Measurements from ENCODE around the gene PRPF31. TPM values are rescaled to one million over a fixed set of nuclear protein-coding genes. Genes with fewer than 3 reads are reported as not detected.

Gene PRPF31
- total and polyA plus RNA-seq, 9 of the 15 experiments (the other 6 are each of a cell fraction or from before 2014, with no cell fraction given) = 5.8 to 92.2 (median 69.2) TPM

DNA sequence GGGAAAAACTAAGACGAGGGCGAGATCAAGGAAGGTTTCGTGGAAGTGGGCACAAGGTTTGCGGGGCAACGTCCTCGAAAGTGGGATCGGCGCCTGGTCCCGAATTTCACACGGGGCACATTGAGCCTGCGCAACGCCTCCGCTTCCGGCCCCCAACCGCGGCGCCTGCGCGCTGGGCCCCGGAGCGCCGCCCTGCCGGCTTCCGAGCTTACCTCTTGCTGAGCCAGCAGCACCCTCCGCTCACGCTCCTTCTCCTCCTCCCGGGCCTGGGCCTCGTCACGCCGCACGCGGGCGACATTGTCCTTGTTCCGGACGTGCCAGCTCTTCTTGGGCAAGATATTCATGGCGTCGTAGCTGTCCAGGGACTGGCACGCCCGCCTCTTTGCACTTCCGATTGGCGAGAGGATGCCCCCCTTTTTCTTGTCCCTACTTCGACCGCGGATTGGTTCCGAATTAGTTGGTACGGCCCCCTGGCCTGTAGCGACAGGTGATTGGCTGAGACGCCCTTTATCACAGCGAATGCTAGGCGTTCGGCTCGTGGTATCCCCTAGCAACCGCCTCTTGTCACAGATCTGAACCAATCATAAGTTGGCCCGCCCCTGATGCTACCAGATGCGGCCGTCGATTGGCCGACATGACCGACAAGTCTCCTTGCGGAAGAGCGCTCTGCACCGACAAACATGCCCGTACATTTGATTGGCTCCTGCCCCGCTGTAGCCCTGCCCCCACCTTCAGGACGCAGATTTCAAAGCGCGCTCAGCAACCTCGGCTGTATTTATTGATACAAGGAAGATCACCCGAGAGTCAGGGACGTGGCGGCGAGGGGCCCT is 44.0 kb downstream of the PRPF31 start, which contains the start of gene LENG1 (continued):
- no peak for TF ChIP-seq DDX20 (tag; IDR thresholded peaks at IDR 0.05; ENCODE audit: low read depth)
- TF ChIP-seq HNRNPK (IDR thresholded peaks at IDR 0.05; ENCODE audit: low read depth, low read length, poor library complexity, severe bottlenecking) = no peak
- TF ChIP-seq, protein P1, sequence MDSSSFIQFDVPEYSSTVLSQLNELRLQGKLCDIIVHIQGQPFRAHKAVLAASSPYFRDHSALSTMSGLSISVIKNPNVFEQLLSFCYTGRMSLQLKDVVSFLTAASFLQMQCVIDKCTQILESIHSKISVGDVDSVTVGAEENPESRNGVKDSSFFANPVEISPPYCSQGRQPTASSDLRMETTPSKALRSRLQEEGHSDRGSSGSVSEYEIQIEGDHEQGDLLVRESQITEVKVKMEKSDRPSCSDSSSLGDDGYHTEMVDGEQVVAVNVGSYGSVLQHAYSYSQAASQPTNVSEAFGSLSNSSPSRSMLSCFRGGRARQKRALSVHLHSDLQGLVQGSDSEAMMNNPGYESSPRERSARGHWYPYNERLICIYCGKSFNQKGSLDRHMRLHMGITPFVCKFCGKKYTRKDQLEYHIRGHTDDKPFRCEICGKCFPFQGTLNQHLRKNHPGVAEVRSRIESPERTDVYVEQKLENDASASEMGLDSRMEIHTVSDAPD (CRISPR knock-in tag; IDR thresholded peaks at IDR 0.05) = no peak
- TF ChIP-seq, protein P2, sequence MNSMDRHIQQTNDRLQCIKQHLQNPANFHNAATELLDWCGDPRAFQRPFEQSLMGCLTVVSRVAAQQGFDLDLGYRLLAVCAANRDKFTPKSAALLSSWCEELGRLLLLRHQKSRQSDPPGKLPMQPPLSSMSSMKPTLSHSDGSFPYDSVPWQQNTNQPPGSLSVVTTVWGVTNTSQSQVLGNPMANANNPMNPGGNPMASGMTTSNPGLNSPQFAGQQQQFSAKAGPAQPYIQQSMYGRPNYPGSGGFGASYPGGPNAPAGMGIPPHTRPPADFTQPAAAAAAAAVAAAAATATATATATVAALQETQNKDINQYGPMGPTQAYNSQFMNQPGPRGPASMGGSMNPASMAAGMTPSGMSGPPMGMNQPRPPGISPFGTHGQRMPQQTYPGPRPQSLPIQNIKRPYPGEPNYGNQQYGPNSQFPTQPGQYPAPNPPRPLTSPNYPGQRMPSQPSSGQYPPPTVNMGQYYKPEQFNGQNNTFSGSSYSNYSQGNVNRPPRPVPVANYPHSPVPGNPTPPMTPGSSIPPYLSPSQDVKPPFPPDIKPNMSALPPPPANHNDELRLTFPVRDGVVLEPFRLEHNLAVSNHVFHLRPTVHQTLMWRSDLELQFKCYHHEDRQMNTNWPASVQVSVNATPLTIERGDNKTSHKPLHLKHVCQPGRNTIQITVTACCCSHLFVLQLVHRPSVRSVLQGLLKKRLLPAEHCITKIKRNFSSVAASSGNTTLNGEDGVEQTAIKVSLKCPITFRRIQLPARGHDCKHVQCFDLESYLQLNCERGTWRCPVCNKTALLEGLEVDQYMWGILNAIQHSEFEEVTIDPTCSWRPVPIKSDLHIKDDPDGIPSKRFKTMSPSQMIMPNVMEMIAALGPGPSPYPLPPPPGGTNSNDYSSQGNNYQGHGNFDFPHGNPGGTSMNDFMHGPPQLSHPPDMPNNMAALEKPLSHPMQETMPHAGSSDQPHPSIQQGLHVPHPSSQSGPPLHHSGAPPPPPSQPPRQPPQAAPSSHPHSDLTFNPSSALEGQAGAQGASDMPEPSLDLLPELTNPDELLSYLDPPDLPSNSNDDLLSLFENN (IDR thresholded peaks at IDR 0.05; ENCODE audit: low read depth in 2 of 2, low read length in 2 of 2) = no peak; a peak in 1 of 4 replicates
- no peak for TF ChIP-seq RBM39 (optimal IDR thresholded peaks at IDR 0.05; ENCODE audit: low read depth, low read length)
- TF ChIP-seq, protein P3, sequence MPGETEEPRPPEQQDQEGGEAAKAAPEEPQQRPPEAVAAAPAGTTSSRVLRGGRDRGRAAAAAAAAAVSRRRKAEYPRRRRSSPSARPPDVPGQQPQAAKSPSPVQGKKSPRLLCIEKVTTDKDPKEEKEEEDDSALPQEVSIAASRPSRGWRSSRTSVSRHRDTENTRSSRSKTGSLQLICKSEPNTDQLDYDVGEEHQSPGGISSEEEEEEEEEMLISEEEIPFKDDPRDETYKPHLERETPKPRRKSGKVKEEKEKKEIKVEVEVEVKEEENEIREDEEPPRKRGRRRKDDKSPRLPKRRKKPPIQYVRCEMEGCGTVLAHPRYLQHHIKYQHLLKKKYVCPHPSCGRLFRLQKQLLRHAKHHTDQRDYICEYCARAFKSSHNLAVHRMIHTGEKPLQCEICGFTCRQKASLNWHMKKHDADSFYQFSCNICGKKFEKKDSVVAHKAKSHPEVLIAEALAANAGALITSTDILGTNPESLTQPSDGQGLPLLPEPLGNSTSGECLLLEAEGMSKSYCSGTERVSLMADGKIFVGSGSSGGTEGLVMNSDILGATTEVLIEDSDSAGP (CRISPR knock-in tag; IDR thresholded peaks at IDR 0.05) = no peak
- no peak for TF ChIP-seq SRSF1 (IDR thresholded peaks at IDR 0.05; ENCODE audit: low read depth, low read length)
- no peak for TF ChIP-seq PPARD (CRISPR knock-in tag; IDR thresholded peaks at IDR 0.05)
- TF ChIP-seq KAT8 (IDR thresholded peaks at IDR 0.05; ENCODE audit: low read depth) = no peak
- peak; percentile 98 for TF ChIP-seq ASH1L (IDR thresholded peaks at IDR 0.05; ENCODE audit: borderline replicate concordance, low read depth, partially characterized antibody)
- no peak for TF ChIP-seq XRCC3 (IDR thresholded peaks at IDR 0.05)
- TF ChIP-seq, protein P4, sequence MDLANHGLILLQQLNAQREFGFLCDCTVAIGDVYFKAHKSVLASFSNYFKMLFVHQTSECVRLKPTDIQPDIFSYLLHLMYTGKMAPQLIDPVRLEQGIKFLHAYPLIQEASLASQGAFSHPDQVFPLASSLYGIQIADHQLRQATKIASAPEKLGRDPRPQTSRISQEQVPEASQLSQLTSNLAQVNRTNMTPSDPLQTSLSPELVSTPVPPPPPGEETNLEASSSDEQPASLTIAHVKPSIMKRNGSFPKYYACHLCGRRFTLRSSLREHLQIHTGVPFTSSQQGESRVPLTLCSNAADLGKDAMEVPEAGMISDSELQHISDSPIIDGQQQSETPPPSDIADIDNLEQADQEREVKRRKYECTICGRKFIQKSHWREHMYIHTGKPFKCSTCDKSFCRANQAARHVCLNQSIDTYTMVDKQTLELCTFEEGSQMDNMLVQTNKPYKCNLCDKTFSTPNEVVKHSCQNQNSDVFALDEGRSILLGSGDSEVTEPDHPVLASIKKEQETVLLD (IDR thresholded peaks at IDR 0.05) = peak; percentile 71; the same call in 1 of the 2 replicates
- TF ChIP-seq ZNF140 (CRISPR knock-in tag; IDR thresholded peaks at IDR 0.05) = no peak
- no peak for TF ChIP-seq RFX7 (CRISPR knock-in tag; IDR thresholded peaks at IDR 0.05)
- TF ChIP-seq HDAC1 (IDR thresholded peaks at IDR 0.05) = peak in 1 of 2 experiments; percentile 69; a peak in 2 of 4 replicates
- TF ChIP-seq HDAC8 (tag; IDR thresholded peaks at IDR 0.05) = no peak
- no peak for TF ChIP-seq ZSCAN29 (IDR thresholded peaks at IDR 0.05)
- TF ChIP-seq, protein P5, sequence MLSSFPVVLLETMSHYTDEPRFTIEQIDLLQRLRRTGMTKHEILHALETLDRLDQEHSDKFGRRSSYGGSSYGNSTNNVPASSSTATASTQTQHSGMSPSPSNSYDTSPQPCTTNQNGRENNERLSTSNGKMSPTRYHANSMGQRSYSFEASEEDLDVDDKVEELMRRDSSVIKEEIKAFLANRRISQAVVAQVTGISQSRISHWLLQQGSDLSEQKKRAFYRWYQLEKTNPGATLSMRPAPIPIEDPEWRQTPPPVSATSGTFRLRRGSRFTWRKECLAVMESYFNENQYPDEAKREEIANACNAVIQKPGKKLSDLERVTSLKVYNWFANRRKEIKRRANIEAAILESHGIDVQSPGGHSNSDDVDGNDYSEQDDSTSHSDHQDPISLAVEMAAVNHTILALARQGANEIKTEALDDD (IDR thresholded peaks at IDR 0.05) = no peak
